HG03139 (cell line): Measurements from ENCODE around the gene FAHD1.
"Not testable (repeated sequence)": the region's sequence is repeated elsewhere in the genome, so short reads cannot be mapped to it uniquely, and the experiment has no call there.

Experiments
- ATAC-seq: cut with Tn5 transposase; IDR thresholded peaks from one replicate; pipeline ENCODE4 v1.9.1; 2021; ENCODE audit not compliant: unreplicated experiment

The FAHD1 gene

DNA sequence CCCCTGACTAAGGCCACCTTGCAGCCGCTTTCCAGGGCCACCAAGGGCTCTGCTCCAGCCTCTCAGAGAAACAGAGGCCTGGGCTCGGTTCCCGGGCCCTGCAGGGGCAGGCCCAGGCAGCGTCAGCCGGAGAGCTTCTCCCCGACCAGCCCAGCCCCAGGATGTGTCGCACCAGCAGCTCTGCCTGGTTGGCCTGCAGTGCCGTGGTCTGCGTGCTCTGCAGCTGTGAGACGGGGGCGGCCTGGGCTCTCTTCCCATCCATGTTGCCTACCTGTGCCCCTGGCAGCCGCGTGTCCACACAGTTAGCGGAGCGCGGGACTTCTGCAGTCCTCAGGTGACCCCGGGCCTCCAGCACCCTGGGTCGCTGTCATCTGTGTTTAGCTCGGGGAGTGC lies 38.3 kb upstream of the FAHD1 start:
- no peak for ATAC-seq

DNA sequence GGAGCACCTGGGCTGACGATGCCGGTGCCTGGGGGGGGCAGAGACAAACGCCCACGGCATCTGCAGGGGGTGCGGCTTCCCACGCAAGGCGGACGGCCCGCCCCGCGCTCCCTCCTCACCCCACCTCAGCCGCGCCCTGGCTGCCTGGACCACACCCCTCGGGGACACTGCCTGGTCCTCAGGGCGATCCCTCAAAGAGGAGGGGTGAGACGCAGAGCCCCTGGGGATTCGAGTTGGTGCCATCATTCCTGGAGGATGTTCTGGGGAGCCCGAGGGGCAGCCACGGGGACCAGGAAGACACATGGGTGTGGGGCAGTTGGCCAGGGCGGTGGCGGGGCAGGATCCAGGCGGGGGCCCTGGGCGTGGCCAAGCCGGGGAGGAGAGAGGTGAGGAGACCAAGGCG lies 37.4 kb upstream of the FAHD1 start:
- no peak for ATAC-seq

DNA sequence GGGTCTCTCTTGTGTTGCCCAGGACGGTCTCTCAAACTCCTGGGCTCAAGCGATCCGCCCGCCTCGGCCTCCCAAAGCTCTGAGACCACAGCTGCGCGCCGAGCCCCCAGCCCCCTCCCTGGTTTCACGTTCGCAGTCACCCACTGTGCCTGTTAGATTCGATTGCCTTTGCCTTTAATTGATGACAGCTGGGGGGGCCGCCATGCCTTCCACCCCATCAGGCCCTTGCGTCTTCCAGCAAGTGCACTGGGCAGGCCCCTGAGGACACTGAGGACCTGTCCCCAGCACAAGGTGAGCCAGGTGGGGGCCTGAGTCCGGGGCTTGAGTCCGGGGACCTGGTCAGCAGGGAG lies 36.8 kb upstream of the FAHD1 start:
- no peak for ATAC-seq

DNA sequence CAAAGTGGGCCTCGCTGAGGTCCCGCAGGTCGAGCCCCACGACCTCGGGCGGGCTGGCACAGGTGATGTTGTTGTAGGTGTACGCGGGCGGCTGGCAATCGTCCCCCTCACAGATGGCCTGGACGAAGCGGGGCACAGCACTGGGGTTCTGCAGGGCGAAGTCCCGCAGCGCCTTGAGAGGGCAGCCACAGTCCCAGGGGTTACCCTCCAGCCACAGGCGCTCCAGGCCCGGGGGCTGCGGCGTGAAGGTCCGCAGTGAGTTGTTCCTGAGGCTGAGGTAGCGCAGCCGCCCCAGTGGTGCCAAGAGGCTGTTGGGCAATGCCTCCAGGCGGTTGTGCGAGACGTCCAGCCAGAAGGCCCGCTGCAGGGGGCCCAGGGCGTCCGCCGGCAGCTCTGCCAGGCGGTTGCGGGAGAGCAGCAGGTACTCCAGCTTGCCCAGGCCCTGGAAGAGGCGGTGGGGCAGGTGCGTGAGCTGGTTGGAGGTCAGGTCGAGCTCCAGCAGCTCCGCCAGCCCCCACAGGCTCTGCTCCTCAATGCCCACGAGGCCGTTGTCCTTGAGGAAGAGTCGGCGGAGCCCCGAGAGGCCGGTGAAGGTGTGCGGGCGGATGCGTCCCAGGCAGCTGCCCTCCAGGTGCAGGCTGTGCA lies 36.3 kb upstream of the FAHD1 start:
- no peak for ATAC-seq

DNA sequence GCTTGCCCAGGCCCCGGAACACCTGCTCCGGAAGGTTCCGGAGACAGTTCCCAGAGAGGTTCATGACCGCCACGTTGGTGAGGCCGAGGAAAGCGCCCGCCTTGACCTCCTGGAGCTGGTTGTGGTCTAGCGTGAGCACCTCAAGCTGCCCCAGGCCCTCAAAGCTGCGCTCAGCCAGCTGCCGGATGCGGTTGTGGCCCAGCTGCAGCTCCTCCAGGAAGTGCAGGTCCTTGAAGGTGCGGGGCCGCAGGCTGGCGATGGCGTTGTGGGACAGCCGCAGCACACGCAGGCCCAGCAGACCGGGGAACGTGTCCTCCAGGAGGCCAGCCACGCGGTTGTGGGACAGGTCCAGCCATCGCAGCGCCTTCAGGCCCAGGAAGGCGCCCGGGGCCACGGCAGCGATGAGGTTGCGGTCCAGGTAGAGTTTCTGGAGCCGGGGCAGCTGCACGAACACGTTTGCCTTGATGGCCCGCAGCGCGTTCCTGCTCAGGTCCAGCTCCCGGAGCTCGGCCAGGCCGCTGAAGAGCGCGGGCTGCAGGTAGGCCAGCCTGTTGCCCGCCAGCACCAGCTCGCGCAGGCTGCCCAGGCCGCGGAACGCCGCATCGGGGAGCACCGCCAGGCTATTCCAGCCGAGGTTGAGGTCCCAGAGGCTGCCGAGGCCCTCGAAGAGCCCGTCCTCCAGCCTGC lies 35.6 kb upstream of the FAHD1 start:
- ATAC-seq, result no peak

DNA sequence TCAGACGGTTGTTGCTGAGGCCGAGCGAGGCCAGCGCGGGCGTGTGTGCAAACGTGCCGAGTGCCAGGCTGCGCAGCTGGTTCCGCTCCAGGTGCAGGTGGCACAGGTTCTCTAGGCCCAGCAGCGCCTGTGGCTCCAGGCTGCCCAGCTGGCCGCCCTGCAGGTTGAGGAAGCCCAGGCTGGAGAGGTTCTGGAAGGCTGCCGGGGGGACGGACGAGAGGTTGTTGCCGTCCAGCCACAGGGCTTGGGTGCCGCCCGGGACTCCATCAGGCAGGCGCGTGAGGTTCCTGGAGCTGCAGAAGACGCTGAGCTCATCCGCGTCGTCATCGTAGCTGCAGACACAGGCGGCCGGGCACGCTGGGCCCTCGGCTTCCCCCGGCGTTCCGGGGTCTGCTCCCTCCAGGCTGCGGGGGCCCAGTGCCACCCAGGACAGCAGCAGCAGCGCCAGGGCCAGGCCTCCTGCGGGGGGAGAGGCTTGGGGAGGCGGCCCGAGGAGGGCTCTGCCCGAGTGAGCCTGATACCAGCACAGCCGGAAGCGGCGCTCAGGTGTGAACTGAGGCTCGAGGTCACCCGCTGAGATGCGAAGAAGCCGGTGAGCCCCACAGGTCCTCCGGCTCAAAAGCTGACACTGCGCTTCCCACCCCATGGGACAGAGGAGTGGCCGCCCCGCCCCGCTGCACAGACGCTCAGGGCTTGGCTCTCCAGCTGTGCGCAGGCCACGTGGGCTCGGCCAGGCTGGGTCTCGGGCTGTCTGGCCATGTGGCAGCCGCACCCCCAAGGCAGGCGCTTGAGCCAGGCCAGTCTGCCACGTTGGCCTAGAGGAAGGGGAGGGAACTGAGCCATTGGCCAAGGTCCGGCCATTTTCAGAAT lies 34.8 kb upstream of the FAHD1 start:
- ATAC-seq, result no peak

DNA sequence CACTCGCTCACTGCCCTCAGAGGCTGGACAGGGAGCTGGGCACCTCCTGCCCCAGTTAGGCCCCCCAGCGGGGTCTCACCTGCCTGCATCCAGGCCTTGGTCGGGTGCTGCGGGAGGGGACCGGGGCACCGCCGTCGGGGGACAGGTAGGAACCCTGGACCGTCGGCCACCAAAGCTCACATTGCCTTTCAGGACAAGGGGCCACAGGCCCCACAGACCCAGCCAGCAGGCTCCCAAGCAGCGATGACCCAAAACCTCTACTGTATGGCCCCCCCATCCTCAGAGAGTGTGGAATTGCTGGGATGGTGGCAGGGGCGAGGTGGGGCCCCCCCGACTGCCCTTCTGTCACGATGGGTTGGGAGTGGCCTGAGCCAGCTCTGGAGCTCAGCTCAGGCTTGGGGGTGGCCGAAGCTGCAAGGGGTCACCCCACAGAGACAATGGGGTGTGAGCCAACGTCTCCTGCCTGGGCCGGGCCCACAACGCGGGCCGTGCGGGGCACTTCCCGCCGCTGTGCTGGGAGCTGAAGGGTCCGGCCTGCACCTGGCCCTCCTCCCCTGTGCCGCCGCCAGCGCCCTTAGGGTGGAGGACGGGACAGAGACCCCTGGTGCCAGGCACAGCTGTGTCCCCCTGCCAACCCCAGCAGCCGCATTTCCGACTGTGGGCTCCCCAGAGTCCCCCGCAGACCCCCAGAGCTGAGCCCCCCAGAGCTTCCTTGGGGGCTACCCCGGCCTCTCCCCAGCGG lies 34.0 kb upstream of the FAHD1 start:
- ATAC-seq, result no peak

DNA sequence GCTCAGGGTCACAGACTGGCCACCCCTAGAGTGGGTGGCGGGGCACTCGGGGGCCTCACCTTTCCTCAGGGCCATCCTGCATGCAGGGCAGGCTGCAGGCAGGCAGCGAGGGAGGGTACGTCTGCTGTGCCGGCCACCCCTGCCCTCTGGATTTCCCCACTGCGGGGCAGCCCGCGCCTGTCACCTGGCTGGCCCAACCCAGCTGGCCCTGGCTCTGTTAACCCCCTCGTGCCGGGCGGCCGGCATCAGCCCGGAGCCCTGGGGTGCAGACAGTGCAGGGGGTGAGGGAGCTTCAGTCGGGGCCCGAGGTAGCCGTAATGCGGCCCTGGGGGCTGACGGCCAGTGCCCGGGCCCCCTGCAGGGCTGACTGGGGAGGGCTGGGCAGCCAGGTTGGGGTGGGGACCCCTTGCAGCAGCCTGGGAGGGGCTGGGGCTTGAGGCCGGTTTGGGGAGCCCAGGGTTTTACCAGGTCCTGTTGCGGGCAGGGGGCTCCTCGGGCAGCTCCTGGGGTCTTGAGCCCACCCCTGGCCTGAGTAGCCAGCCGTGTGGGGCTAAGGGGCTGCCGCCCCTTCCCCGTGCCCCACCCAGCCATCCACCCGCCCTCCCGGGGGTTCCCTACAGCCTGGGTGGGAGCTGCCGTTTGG lies 33.3 kb upstream of the FAHD1 start, which contains the start of gene IGFALS:
IGFALS (minus strand) TSS at position 128 of the 643 bp plus-strand sequence; CDS start at position 75, 53 bp downstream.
- no peak for ATAC-seq

DNA sequence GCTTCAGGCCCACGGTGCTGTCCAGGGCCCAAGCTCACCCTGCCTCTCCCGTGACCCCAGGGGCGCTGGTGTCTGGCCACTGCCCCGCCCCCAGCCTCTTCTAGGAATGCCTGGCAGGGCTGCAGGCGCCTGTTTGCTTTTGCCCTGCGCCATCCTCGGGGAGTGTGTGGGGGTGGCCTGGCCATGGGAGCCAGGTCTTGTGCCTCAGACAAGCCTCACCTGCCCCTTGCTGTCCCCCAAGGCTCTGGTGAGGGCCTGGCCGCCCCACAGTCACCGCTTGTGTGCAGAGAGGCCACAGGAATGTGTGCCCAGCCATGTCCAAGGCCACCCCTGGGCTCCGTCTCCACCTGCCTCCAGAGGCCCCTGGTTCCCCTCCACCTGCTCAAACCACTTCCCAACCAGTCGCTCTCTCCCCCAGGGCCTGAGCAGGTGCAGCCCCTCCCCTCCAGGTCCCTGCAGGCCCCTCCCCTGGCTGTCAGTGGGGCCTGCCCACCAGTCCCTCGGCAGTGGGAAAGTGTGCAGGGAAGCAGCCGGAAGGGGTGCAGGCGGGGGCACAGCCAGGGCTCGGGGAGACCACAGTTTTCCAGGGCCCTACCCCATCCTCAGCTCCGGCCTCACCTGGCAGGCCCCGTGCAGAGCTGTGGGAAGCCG lies 32.7 kb upstream of the FAHD1 start:
- no peak for ATAC-seq

DNA sequence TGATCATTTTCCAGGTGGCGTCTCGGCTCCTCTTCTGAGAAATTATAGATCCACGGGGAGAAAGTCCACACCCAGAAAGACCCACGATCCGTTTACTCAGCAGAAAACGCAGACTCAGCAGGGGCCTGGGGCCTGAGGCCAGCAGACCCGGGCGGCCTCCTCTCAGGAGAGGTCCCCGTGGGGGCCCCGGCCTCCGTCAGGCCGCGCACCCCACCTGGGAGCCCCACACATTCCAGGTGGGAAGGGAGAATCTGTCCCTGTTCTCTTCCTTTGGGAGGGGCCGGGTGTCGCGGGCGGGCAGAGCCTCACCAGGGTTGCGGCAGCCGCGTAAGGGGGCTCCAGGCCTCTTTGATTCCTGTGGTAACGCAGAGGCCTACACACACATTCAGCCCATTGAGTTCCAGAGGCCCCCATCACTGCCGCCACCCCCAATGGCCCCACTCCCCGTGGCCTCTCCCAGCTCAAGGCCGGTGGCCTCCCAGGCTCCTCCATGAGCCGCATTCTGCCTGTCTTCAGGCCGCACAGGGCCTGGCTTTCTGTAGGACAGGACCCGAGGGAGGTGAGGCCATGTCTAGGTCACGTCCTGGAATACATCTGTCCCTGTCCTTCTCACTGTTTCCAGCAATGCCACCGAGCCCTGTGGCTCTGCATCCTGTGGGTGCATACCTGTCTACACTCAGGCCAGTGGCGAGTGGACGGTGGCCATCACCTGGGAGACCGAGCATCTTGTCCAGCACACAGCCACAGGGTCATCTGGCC lies 31.9 kb upstream of the FAHD1 start:
- no peak for ATAC-seq

DNA sequence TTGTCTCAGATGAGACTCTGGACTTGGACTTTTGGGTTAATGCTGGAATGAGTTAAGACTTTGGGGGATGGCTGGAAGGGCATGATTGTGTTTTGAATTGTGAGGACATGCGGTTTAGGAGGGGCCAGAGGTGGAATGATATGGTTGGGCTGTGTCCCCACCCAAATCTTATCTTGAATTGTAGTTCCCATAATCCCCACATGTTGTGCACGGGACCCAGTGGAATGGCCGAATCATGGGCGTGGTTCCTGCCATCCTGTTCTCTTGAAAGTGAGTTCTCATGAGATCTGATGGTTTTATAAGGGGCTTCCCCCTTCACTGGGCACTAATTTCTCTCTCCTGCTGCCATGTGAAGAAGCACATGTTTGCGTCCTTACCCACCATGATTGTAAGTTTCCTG lies 27.7 kb upstream of the FAHD1 start:
- ATAC-seq, result not testable (repeated sequence)

DNA sequence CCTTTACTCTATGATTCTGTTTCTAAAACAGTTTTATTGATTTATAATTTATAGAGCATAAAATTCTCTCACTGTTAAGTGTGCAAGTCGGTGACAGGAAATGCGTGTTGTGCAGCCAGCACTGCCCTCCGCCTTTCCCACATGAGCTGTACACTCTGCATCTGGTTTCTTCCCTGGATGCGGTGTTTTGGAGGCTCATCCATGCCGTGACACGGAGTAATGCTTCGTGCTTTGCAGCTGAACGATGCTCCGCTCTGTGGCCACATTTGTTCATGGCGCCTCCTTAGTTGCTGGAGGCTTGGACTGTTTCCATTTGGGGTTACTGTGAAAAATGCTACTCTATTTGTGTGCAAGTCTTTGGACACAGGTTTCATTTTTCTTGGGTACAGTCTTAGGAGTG lies 26.3 kb upstream of the FAHD1 start:
- no peak for ATAC-seq

DNA sequence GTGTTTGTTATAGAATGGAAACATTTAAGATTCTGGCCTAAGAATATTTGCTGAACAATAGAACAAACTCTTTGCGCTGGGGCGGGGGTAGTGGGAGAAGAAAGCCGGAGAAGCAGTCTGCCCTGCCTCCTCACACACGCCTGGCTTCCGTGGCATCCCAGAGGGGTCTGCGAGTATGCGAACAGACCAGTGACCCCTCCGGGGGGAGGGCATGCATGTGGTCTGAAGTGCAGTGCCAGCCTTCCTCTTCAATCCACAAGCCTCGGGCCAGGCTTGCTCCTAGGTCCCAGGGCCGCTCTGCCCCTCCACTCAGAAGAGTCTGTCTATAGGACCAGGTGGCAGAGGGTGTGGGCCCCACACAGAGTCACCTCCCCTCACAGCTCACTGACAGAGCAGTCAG lies 19.4 kb upstream of the FAHD1 start:
- ATAC-seq, result no peak

DNA sequence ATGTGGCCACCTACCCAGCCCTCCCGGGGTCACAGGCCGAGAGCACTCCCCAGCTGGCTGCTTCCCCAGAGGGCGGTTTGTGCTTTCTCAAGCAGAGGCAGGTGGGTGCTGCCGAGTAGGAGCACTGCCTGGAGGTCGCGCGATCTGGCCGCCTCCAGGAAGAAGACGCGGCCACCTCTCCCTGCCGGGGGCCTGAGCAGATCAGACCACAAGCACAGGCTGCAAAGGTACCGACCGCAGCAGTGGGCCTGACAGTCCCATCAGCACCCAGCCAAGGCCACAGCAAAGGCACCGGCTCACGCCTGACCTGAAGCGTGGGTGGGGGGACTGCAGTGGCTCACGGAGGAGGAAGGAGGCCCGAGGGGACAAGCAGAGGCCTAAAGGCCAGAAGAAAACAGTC lies 18.3 kb upstream of the FAHD1 start:
- no peak for ATAC-seq

DNA sequence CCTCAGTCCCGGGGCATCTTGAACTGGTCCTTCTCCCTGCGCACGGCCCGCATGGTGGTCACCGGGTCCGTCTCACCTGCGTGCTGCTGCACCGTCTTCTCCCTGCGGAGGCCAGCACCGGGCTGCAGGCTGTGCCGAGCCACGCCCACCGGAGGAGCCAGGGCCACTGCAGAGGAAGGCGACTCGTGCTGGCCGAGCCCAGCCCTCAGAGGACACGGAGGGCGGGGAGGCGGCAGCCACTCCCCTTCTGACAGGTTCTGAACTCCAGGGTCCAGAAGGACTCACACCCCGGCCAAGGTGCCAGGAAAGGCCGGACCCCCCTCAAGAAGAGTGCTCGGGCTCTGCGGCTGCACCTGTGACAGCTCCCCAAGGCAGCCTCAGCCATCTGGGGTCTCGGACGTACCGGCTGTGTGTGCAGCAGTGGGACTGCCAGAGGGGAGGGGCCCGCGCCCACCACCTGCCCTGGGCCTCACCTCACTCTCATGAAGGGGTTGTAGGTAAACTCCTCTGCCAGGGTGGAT lies 17.7 kb upstream of the FAHD1 start:
- ATAC-seq, result no peak

DNA sequence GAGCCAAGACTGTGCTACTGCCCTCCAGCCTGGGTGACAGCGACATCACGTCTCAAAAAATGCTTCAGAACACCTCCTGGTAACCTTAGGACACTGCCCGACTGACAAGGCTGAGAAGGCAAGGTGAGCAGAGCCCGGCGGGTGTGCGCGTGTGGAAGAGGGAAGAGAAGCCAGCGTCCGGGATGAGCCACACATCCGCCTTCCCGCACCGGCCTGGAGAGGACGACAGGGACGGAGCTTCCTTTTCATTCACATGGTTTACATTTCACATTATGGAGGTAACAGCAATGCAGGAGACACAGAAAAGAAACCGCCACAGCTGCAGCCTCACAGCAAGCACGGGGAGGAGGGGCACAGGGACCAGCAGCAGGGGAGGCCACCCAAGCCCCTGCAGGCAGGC lies 16.9 kb upstream of the FAHD1 start:
- no peak for ATAC-seq

DNA sequence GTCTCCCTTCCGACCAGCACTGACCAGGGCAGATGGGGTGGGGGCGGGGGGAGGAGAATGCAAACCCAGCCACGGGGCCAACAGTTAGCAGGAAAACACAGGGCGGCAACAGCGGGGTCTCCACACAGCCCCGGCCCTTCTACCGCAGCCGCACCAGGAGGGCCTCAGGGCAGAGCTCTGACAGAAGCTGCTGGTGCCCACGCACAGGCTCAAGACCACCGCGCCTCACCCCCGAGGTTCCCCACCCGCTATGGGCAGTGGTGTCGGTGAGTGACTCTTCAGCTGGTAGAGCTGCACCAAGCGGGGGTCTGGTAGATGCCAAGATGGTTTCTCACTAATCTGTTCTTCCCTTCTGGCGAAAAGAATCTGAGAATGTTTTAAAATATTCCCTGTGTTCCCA lies 16.5 kb upstream of the FAHD1 start:
- ATAC-seq, result no peak

DNA sequence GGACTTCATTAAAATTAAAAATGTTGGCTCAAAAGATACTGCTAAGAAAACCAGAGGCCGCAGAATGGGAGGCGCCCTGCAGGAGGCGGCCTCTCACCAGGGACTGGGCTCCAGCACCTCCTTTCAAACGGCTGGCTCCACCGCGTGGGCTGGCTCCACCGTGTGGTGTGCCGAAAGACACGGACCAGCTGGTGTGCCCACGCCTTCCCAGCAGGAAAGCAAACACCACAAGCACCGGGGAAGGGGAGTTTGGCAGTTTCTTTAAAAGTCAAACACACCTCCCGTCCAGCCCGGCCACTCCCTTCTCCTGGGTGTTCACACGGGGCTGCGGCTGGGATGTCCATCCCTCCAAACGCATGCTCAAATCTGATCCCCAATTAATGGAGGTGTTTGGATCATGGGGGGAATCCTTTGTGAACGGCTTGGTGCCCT lies 14.3 kb upstream of the FAHD1 start:
- ATAC-seq, result no peak

DNA sequence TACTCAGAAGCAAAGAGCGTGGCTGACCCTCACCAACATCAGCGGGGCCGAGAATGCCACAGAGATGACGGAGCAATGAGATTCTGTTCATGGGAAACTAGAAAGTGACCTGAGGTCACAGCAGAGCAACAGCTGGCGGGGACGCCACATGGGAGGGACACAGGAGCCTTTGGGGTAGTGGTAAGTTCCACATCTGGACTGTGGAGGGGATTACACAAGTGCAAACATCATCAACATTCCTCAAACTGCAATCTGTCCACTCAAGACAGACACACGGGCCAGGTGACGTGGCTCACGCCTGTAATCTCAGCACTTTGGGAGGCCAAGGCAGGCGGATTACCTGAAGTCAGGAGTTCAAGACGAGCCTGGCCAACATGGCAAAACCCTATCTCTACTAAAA lies 11.5 kb upstream of the FAHD1 start:
- no peak for ATAC-seq
